ENCODE results near the gene LUC7L2. TPM values are rescaled to one million over a fixed set of nuclear protein-coding genes. Genes with fewer than 3 reads are reported as not detected.
"Not testable (repeated sequence)": the region's sequence is repeated elsewhere in the genome, so short reads cannot be mapped to it uniquely, and the experiment has no call there.

Gene LUC7L2
- total and polyA plus RNA-seq, 2 of the 8 experiments (the other 6 are each of a cell fraction or from before 2014, with no cell fraction given): 22.9 to 67.8 TPM

DNA sequence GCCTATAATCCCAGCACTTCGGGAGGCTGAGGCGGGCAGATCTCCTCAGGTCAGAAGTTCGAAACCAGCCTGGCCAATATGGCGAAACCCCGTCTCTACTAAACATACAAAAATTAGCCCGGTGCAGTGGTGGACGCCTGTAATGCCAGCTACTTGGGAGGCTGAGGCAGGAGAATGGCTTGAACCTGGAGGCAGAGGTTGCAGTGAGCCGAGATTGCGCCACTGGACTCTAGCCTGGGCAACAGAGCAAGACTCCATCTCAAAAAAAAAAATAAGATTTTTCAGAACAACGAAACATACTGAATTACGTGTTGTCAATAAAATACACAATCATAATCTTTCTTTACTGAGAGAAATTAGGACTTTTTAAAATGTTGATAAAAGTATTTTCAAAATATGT is 35.0 kb upstream of the LUC7L2 start:
- H2BK15ac ChIP-seq (ENCODE audit: low read length); H3K4me2 ChIP-seq (ENCODE audit: insufficient read depth in 1 of 2, low read depth in 2 of 2, low read length in 2 of 2); H2BK120ac ChIP-seq (replicated peaks; ENCODE audit: low read depth, low read length); H3K14ac ChIP-seq (ENCODE audit: insufficient read length); H3K9ac ChIP-seq (replicated peaks in 1 of 4; ENCODE audit: extremely low read depth in 1 of 4, low read depth in 3 of 4, low read length in 3 of 4); H3K4ac ChIP-seq (replicated peaks; ENCODE audit: insufficient read length, low read depth, low read length); H3K79me1 ChIP-seq (ENCODE audit: low read depth, low read length); H3K79me2 ChIP-seq (ENCODE audit: control insufficient read depth in 1 of 2, insufficient read depth in 2 of 2, low read length in 2 of 2); H3K23me2 ChIP-seq (ENCODE audit: low read depth, low read length); H3K18ac ChIP-seq (ENCODE audit: extremely low read depth, low read length); H3K36me3 ChIP-seq (ENCODE audit: control insufficient read depth in 2 of 4, insufficient read depth in 4 of 4, low read length in 3 of 4); H2BK12ac ChIP-seq (ENCODE audit: low read depth, low read length); H3K56ac ChIP-seq (replicated peaks; ENCODE audit: insufficient read length, low read depth, low read length); H2AFZ ChIP-seq (ENCODE audit: low read length); H2AK5ac ChIP-seq (ENCODE audit: low read depth, low read length); H3K23ac ChIP-seq (ENCODE audit: insufficient read length); H3K4me1 ChIP-seq (replicated peaks in 1 of 4; ENCODE audit: control insufficient read depth in 3 of 4, insufficient read depth in 4 of 4, low read length in 3 of 4); FAIRE-seq; H4K20me1 ChIP-seq (replicated peaks in 1 of 2; ENCODE audit: control insufficient read depth in 1 of 2, insufficient read depth in 2 of 2, low read length in 2 of 2); H2BK20ac ChIP-seq (ENCODE audit: low read length); H3K4me3 ChIP-seq (ENCODE audit: extremely low read depth in 1 of 4, insufficient read depth in 2 of 4, low read depth in 3 of 4, low read length in 4 of 4); H2BK5ac ChIP-seq (ENCODE audit: low read depth, low read length); H3K9me3 ChIP-seq (ENCODE audit: insufficient read depth in 2 of 2, low read depth in 1 of 2, low read length in 1 of 2); H4K8ac ChIP-seq (ENCODE audit: extremely low read depth, insufficient read depth, low read length); H4K5ac ChIP-seq (ENCODE audit: insufficient read length, low read depth, low read length); H4K91ac ChIP-seq (replicated peaks; ENCODE audit: insufficient read length, low read length); H3K27me3 ChIP-seq (replicated peaks in 1 of 4; ENCODE audit: control insufficient read depth in 3 of 4, extremely low read depth in 1 of 4, insufficient read depth in 3 of 4, low read length in 3 of 4); DNase-seq (ENCODE audit: low read depth in 1 of 2, low spot score in 2 of 2); H3K27ac ChIP-seq (ENCODE audit: low read depth, low read length): not testable (repeated sequence)
- ChIA-PET CTCF (ENCODE audit: partially characterized antibody) (interaction anchor here (1.0 to 1.2 kb wide), 2 partner anchors 12 kb away, joined by 3 to 6 read pairs; no protein-coding TSS in a partner anchor), POLR2A (ENCODE audit: partially characterized antibody) (interaction anchor here (0.6 kb wide), 1 partner anchor 864 kb away, joined by 3 read pairs; no protein-coding TSS in a partner anchor)
- WGBS, 2 experiments (ENCODE audit: extremely low coverage in 1 of 2, insufficient coverage in 1 of 2, insufficient read length in 1 of 2, insufficient replicate concordance in 2 of 2, low coverage in 1 of 2, low lambda C conversion rate in 2 of 2, missing lambda C conversion rate in 1 of 2): 93% methylated on average over 11 of the region's 11 CpGs; no CpG with 5 or more reads in 1 of the 2 experiments

All from H1 (cell line).